ENCODE data around the gene TOP2B.

TOP2B gene

DNA sequence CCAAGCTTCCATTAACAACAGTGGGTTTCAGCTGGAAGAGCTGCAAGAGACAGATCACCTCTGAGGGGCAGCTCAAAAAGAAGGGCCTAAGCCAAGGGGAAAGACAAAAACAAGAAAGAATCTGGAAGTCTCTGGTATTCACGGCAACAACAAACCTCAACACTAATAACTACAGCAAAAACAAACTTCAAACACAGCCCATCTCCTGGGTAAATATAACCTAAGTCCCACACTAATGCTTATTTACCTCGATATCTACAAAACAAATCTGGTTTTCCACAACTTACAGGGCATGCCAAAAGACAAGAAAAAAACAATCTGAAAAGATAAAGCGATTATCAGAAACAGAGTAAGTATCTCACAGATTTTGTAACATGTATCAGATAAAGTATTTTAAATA is 29.7 kb downstream of the TOP2B start:
- no peak for TF ChIP-seq ZNF175 (tag by site-specific recombination; IDR thresholded peaks at IDR 0.05)
- no peak for TF ChIP-seq HOXD13 (CRISPR knock-in tag; IDR thresholded peaks at IDR 0.05; ENCODE audit: borderline replicate concordance)
- no peak for TF ChIP-seq ZNF311 (tag by site-specific recombination; IDR thresholded peaks at IDR 0.05; ENCODE audit: borderline replicate concordance)
- no peak for TF ChIP-seq EGR2 (tag by site-specific recombination; IDR thresholded peaks at IDR 0.05; ENCODE audit: low read depth)
- TF ChIP-seq ZNF202 (tag by site-specific recombination; IDR thresholded peaks at IDR 0.05; ENCODE audit: borderline replicate concordance), result no peak
- TF ChIP-seq OVOL3 (tag by site-specific recombination; IDR thresholded peaks at IDR 0.05), result no peak
- no peak for TF ChIP-seq ZNF521 (tag by site-specific recombination; IDR thresholded peaks at IDR 0.05)
- no peak for TF ChIP-seq ZFP37 (tag by site-specific recombination; IDR thresholded peaks at IDR 0.05)
- TF ChIP-seq ZNF341 (tag by site-specific recombination; IDR thresholded peaks at IDR 0.05; ENCODE audit: low read depth), result no peak
- no peak for TF ChIP-seq BCL11B (tag by site-specific recombination; IDR thresholded peaks at IDR 0.05; ENCODE audit: low read depth)
- Histone ChIP-seq H3K27ac (ENCODE audit: extremely low read depth, low read depth, low read length) (no peak overlapping the region), H3K4me3 (ENCODE audit: low read depth, low read length) (no peak overlapping the region), H3K4me1 (ENCODE audit: control insufficient read depth, insufficient read depth, low read length) (no peaks in the 10 kb centered on the region), H3K9me3 (ENCODE audit: control insufficient read depth, insufficient read depth, low read depth, low read length) (no peaks in the 10 kb centered on the region), H3K36me3 (ENCODE audit: control insufficient read depth in 2 of 2, insufficient read depth in 1 of 2, low read length in 2 of 2) (peaks cover 4 to 58% of the 10 kb centered on the region in 2 experiments; a peak in 2 of 3 replicates)
- CTCF ChIA-PET, result no interaction called here
- POLR2A ChIA-PET, result no interaction called here

DNA sequence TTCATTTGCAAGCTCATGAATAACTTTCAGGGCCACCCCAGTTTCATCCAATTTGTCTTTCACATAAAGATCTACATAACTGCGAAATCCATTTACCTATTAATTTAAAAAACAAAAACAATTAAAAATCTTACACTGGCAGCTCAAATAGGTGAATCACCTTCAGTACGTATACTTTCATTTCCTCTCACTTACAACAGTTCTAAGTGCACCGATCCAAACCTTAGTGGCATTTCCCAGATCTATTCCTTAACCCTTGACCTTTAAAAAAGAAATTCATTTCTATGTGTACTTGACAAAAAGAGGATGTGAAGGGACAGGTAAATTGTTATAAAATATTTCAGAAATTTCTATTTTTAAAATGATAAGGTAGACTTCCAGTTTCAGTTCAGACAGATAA is 30.8 kb downstream of the TOP2B start:
- no peak for TF ChIP-seq MYNN (tag by site-specific recombination; IDR thresholded peaks at IDR 0.05; ENCODE audit: borderline replicate concordance)
- CTCF ChIA-PET, result interaction anchor here (0.6 to 1.2 kb wide), 2 partner anchors 14 to 102 kb away, joined by 3 to 6 read pairs; no protein-coding TSS in a partner anchor
- no peak overlapping the region for H3K4me3 ChIP-seq (ENCODE audit: low read depth, low read length)

DNA sequence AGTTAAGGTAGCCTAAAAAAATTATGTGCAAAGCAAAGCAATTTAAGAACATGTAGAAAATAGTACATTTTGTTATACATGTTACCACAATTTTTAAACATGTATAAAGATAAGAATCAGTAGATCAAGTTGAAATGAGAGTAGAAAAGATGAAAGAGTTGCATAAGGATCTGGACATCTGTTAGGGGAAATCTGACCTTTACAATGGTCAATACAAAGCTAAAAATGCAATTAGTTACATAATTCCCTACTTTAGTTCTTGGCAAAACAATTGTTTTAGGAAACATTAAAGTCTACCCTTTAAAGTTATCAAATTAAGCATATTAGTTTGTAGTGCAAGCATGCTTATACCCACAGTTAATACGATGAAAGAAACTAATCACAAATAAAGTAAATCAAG is 32.7 kb downstream of the TOP2B start:
- Histone ChIP-seq H3K36me3 (ENCODE audit: control insufficient read depth in 2 of 2, insufficient read depth in 1 of 2, low read length in 2 of 2) (peaks cover 18 to 72% of the 10 kb centered on the region in 2 experiments), H3K4me1 (ENCODE audit: control insufficient read depth, insufficient read depth, low read length) (no peaks in the 10 kb centered on the region), H3K9me3 (ENCODE audit: control insufficient read depth, insufficient read depth, low read depth, low read length) (no peaks in the 10 kb centered on the region), H3K4me3 (ENCODE audit: low read depth, low read length) (no peak overlapping the region), H3K27ac (ENCODE audit: extremely low read depth, low read depth, low read length) (no peak overlapping the region)
- CTCF ChIA-PET, result interaction anchor here (1.0 kb wide), 1 partner anchor 38 kb away, joined by 5 read pairs; no protein-coding TSS in a partner anchor
- POLR2A ChIA-PET, result no interaction called here
- TF ChIP-seq ZIC2 (tag by site-specific recombination; IDR thresholded peaks at IDR 0.05) (no peak), ZNF626 (tag by site-specific recombination; IDR thresholded peaks at IDR 0.05) (no peak), OSR2 (tag by site-specific recombination; IDR thresholded peaks at IDR 0.05) (no peak), ZNF658 (tag by site-specific recombination; IDR thresholded peaks at IDR 0.05) (no peak), ZNF791 (tag by site-specific recombination; IDR thresholded peaks at IDR 0.05) (no peak), ZNF473 (tag by site-specific recombination; IDR thresholded peaks at IDR 0.05) (no peak), BCL11B (tag by site-specific recombination; IDR thresholded peaks at IDR 0.05; ENCODE audit: low read depth) (no peak), ZNF707 (tag by site-specific recombination; IDR thresholded peaks at IDR 0.05) (no peak)
- TF ChIP-seq, protein P1, sequence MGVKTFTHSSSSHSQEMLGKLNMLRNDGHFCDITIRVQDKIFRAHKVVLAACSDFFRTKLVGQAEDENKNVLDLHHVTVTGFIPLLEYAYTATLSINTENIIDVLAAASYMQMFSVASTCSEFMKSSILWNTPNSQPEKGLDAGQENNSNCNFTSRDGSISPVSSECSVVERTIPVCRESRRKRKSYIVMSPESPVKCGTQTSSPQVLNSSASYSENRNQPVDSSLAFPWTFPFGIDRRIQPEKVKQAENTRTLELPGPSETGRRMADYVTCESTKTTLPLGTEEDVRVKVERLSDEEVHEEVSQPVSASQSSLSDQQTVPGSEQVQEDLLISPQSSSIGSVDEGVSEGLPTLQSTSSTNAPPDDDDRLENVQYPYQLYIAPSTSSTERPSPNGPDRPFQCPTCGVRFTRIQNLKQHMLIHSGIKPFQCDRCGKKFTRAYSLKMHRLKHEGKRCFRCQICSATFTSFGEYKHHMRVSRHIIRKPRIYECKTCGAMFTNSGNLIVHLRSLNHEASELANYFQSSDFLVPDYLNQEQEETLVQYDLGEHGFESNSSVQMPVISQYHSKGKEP (tag by site-specific recombination; IDR thresholded peaks at IDR 0.05), result no peak
- TF ChIP-seq, protein P2, sequence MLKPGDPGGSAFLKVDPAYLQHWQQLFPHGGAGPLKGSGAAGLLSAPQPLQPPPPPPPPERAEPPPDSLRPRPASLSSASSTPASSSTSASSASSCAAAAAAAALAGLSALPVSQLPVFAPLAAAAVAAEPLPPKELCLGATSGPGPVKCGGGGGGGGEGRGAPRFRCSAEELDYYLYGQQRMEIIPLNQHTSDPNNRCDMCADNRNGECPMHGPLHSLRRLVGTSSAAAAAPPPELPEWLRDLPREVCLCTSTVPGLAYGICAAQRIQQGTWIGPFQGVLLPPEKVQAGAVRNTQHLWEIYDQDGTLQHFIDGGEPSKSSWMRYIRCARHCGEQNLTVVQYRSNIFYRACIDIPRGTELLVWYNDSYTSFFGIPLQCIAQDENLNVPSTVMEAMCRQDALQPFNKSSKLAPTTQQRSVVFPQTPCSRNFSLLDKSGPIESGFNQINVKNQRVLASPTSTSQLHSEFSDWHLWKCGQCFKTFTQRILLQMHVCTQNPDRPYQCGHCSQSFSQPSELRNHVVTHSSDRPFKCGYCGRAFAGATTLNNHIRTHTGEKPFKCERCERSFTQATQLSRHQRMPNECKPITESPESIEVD (tag by site-specific recombination; IDR thresholded peaks at IDR 0.05), result no peak
- TF ChIP-seq, protein P3, sequence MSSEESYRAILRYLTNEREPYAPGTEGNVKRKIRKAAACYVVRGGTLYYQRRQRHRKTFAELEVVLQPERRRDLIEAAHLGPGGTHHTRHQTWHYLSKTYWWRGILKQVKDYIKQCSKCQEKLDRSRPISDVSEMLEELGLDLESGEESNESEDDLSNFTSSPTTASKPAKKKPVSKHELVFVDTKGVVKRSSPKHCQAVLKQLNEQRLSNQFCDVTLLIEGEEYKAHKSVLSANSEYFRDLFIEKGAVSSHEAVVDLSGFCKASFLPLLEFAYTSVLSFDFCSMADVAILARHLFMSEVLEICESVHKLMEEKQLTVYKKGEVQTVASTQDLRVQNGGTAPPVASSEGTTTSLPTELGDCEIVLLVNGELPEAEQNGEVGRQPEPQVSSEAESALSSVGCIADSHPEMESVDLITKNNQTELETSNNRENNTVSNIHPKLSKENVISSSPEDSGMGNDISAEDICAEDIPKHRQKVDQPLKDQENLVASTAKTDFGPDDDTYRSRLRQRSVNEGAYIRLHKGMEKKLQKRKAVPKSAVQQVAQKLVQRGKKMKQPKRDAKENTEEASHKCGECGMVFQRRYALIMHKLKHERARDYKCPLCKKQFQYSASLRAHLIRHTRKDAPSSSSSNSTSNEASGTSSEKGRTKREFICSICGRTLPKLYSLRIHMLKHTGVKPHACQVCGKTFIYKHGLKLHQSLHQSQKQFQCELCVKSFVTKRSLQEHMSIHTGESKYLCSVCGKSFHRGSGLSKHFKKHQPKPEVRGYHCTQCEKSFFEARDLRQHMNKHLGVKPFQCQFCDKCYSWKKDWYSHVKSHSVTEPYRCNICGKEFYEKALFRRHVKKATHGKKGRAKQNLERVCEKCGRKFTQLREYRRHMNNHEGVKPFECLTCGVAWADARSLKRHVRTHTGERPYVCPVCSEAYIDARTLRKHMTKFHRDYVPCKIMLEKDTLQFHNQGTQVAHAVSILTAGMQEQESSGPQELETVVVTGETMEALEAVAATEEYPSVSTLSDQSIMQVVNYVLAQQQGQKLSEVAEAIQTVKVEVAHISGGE (tag by site-specific recombination; conservative IDR thresholded peaks at IDR 0.05; ENCODE audit: low read depth), result no peak
- TF ChIP-seq, protein P4, sequence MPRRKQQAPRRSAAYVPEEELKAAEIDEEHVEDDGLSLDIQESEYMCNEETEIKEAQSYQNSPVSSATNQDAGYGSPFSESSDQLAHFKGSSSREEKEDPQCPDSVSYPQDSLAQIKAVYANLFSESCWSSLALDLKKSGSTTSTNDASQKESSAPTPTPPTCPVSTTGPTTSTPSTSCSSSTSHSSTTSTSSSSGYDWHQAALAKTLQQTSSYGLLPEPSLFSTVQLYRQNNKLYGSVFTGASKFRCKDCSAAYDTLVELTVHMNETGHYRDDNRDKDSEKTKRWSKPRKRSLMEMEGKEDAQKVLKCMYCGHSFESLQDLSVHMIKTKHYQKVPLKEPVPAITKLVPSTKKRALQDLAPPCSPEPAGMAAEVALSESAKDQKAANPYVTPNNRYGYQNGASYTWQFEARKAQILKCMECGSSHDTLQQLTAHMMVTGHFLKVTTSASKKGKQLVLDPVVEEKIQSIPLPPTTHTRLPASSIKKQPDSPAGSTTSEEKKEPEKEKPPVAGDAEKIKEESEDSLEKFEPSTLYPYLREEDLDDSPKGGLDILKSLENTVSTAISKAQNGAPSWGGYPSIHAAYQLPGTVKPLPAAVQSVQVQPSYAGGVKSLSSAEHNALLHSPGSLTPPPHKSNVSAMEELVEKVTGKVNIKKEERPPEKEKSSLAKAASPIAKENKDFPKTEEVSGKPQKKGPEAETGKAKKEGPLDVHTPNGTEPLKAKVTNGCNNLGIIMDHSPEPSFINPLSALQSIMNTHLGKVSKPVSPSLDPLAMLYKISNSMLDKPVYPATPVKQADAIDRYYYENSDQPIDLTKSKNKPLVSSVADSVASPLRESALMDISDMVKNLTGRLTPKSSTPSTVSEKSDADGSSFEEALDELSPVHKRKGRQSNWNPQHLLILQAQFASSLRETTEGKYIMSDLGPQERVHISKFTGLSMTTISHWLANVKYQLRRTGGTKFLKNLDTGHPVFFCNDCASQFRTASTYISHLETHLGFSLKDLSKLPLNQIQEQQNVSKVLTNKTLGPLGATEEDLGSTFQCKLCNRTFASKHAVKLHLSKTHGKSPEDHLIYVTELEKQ (tag by site-specific recombination; IDR thresholded peaks at IDR 0.05; ENCODE audit: borderline replicate concordance), result no peak

More for the DNA sequence above, 30.8 kb downstream of the TOP2B start:
- H3K9me3 ChIP-seq (ENCODE audit: control insufficient read depth, insufficient read depth, low read depth, low read length), result no peaks in the 10 kb centered on the region
- H3K27ac ChIP-seq (ENCODE audit: extremely low read depth, low read depth, low read length), result no peak overlapping the region
- POLR2A ChIA-PET, result interaction anchor here (0.7 kb wide), 1 partner anchor 237 kb away, joined by 5 read pairs; no protein-coding TSS in a partner anchor
- no peaks in the 10 kb centered on the region for H3K4me1 ChIP-seq (ENCODE audit: control insufficient read depth, insufficient read depth, low read length)
- H3K36me3 ChIP-seq (ENCODE audit: control insufficient read depth in 2 of 2, insufficient read depth in 1 of 2, low read length in 2 of 2), result peaks cover 10 to 66% of the 10 kb centered on the region in 2 experiments; a peak in 2 of 3 replicates

Measured in HEK293 (cell line).